Globus pallidus (tissue), 1 donor: ENCODE data around the gene CDAN1.
"Not testable (repeated sequence)": the region's sequence is repeated elsewhere in the genome, so short reads cannot be mapped to it uniquely, and the experiment has no call there.

Experiments used
- DNase-seq: peaks from one replicate; pipeline ENCODE4 v3.0.0-alpha.2; 2015; ENCODE audit warnings: low spot score

The CDAN1 gene, protein sequence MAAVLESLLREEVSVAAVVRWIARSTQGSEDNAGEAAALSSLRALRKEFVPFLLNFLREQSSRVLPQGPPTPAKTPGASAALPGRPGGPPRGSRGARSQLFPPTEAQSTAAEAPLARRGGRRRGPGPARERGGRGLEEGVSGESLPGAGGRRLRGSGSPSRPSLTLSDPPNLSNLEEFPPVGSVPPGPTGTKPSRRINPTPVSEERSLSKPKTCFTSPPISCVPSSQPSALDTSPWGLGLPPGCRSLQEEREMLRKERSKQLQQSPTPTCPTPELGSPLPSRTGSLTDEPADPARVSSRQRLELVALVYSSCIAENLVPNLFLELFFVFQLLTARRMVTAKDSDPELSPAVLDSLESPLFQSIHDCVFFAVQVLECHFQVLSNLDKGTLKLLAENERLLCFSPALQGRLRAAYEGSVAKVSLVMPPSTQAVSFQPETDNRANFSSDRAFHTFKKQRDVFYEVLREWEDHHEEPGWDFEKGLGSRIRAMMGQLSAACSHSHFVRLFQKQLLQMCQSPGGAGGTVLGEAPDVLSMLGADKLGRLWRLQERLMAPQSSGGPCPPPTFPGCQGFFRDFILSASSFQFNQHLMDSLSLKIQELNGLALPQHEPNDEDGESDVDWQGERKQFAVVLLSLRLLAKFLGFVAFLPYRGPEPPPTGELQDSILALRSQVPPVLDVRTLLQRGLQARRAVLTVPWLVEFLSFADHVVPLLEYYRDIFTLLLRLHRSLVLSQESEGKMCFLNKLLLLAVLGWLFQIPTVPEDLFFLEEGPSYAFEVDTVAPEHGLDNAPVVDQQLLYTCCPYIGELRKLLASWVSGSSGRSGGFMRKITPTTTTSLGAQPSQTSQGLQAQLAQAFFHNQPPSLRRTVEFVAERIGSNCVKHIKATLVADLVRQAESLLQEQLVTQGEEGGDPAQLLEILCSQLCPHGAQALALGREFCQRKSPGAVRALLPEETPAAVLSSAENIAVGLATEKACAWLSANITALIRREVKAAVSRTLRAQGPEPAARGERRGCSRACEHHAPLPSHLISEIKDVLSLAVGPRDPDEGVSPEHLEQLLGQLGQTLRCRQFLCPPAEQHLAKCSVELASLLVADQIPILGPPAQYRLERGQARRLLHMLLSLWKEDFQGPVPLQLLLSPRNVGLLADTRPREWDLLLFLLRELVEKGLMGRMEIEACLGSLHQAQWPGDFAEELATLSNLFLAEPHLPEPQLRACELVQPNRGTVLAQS

DNA sequence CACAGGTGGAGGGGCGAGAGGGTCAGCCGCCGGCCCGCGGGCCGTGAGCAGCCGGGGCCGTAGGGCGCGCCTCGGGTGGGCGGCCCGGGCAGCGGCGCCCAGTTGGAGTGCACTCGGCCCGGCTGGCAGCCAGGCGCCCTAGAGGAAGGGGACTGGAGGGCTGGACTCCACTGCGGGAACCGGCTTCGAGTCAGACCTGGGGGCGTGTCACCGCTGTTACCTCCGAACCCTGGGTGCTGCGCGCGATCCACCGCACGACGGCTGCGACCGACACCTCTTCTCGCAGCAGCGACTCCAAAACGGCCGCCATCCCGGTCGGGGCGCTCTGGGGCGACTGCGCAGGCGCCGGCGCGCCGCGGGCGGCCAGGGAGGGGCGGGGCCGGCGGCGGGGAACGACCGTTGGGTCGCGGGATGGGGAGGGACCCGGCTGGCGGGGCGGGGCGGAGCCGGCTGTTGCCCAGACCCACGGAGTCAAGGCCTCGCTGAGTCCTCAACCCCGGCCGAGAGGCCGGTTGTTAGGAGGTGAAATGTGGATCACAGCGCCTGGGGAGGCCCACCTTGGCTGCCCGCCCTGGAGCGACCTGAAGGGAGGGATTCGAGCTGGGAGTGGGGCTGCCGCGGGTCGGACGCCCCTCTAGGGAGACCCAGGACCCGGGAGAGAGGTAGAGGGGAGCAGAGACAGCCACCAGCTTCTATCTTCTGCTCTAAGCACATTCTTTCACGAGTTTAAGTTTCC lies at the start of gene CDAN1:
Gene CDAN1, minus strand, starts transcription at position 336 of the 736 bp plus-strand sequence. Its CDS starts 26 bp downstream, at position 310.
- peak; percentile 85 for DNase-seq

DNA sequence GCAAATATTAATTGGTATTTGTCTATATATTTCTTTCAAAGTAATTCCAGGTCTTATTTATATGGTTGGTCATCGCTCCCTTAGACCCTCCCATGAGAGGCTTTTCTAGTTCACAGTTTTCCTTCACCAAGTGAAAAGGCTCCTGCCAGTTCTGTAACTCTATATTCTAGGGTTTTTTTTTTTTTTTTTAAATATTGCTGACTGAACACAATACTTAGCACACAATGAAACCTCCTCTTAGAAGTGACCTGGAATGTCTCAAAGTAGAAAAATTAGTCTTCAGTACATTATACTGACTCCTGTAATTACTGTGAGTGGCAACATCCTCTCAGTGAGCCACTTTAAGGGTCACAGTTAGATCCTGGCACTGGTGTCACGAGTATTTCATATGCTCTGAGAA lies 48.6 kb upstream of the CDAN1 start:
- DNase-seq: no peak

DNA sequence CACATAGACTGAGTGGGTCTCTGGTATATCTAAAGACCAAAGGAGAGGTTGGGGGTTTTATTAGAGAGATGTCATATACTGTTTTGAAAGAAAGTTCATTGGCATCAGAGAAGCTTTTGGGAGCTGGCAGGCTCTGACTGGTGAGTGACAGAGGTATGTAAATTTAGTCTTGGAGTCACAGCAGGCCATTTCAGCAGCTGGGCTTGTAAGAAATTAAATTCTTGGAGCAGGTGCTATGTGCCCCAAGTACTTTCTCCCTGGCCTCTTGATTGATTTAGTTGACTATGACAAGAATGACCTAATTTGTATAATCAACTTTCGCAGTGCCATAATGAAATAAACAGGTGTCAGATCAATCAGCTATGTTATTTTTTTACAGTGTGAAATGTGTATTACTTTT lies 47.8 kb upstream of the CDAN1 start:
- DNase-seq: no peak

DNA sequence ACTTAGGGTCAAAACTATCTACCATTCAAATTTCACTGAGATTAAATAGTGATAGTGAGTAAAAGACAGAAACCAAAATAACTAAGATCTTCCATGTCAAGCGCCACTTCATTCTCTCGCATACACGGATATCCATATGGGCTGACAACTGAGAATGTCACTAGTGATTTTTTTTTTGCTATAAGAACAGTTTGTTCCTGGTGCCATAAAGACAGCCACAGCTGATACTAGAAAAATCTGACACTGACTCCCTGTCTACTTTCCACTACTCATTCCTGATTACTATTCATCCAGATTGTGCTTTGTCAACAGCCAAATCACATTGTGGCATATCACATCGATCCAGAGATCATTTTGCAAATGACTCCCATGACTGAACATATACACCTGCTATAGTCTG lies 45.8 kb upstream of the CDAN1 start:
- DNase-seq: no peak

DNA sequence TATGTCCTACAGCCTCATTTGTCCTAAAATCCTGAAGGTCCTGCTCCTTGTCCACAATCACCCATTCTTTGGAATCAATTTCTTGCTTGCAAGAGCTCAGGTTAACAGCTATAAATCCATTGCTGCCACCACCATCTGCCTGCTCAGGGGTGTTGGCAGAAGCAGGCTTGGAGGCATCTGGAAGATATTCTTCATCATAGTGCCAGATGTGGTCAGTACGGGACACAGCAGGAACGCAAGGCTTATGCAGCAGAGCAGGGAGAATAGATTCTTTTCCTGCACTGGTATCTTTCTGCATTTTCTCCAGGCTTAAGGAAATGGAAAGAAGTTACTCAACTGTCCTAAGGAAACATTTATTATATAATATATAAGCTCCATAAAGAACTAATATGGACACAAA lies 38.5 kb upstream of the CDAN1 start:
- no peak for DNase-seq

DNA sequence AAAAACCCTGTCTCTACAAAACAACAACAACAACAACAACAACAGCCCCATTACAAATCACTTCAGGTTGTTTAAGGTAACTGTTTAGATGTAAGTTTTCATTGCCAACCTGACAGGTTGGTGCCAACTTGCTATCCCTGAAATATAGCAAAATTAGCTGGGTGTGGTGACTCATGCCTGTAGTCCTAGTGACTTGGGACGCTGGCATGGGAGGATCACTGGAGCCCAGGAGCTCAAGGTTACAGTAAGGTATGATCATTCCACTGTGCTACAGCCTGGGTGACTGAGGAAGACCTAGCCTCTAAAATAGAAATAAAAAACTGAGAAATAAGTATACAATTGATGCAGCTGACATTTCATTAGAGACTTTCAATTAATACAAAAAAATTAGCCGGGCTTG lies 36.0 kb upstream of the CDAN1 start:
- no peak for DNase-seq

DNA sequence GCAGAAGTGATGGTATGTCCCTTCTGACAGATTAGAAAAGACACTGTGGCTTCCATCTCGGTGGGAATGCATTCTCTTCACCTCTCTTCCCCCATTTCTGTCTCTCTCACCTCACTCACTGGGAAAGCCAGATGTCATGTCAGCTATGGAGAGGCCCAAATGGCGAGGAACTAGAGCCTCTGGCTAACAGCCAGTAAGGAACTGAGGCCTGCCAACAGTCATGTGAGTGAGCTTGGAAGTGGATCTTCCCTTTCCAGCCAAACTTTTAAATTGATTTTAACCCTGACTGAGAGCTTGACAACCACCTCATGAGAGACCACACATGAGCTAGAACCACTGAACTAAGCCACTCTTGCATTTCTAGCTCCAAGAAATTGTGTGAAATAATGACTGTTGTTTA lies 35.2 kb upstream of the CDAN1 start:
- DNase-seq: peak; percentile 6

DNA sequence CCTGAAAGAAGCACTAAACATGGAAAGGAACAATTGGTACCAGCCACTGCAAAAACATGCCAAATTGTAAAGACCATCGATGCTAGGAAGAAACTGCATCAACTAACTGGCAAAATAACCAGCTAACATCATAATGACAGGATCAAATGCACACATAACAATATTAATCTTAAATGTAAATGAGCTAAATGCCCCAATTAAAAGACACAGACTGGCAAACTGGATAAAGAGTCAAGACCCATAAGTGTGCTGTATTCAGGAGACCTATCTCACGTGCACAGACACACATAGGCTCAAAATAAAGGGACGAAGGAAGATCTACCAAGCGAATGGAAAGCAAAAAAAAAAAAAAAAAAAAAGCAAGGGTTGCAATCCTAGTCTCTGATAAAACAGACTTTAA lies 29.2 kb upstream of the CDAN1 start:
- not testable (repeated sequence) for DNase-seq

DNA sequence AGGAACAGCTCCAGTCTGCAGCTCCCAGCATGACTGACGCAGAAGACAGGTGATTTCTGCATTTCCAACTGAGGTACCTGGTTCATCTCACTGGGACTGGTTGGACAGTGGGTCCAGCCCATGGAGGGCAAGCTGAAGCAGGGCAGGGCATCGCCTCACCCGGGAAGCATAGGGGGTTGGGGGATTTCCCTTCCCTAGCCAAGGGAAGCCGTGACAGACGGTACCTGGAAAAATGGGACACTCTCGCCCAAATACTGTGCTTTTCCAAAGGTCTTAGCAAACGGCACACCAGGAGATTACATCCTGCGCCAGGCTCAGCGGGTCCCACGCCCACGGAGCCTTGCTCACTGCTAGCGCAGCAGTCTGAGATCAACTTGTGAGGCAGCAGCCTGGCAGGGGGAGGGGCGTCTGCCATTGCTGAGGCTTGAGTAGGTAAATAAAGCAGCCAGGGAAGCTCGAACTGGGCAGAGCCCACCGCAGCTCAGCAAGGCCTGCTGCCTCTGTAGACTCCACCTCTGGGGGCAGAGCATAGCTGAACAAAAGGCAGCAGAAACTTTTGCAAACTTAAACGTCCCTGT lies 27.3 kb upstream of the CDAN1 start:
- not testable (repeated sequence) for DNase-seq

DNA sequence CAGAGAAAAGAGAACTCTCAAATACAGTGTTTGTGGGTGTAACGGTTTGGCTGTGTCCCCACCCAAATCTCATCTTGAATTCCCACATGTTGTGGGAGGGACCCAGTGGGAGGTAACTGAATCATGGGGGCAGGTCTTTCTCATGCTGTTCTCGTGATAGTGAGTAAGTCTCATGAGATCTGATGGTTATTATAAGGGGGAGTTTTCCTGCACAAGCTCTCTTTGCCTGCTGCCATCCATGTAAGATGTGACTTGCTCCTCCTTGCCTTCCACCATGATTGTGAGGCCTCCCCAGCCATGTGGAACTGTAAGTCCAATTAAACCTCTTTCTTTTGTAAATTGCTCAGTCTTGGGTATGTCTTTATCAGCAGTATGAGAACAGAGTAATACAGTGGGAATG lies 24.9 kb upstream of the CDAN1 start:
- not testable (repeated sequence) for DNase-seq

DNA sequence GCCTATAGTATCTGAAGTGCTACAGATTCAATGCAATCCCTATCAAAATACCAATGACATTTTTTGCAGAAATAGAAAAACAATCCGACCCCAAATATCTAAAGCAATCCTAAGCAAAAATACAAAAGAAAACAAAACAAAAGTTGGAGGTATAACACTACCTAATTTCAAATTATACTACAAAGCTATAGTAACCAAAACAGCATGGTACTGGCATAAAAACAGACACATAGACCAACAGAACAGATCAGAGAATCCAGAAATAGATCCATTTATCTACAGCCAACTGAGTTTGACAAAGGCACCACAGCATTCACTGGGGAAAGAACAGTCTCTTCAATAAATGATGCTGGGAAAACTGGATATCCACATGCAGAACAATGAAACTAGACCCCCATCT lies 23.8 kb upstream of the CDAN1 start:
- no peak for DNase-seq

DNA sequence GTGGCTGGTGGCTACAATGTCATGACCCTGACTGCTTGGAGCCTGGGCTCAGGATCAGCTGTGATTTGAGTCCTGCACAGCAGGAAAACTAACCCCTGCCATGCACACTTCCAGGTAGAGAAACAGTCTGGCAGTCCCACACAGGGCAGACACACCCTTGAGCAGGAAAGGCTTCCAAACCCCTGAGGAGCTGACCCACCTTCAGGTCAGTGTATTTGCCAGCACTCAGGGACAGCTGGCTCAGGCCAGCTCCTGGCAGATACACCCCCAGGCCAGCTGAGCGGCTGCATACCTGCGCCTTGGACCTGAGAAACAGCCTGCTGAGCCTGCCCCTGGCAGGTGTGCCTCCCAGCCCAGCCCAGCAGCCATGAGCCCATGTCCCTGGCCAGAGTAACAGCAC lies 22.2 kb upstream of the CDAN1 start:
- no peak for DNase-seq

DNA sequence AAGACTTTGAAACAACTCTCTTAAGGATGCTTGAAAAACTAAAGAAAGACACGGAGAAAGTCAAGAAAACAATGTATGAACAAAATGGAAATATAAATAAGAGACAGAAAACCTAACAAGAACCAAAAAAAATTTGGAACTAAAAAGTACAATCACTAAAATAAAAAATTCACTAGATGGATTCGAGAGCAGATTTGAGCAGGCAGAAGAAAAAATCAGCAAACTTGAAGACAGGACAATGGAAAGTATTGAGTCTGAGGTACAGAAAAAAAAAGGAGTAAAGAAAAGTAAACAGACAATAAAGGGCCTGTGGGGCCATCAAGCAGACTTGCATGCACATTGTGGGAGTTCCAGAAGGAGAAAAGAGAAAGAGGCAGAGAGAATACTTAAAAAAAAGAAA lies 13.4 kb upstream of the CDAN1 start:
- no peak for DNase-seq

DNA sequence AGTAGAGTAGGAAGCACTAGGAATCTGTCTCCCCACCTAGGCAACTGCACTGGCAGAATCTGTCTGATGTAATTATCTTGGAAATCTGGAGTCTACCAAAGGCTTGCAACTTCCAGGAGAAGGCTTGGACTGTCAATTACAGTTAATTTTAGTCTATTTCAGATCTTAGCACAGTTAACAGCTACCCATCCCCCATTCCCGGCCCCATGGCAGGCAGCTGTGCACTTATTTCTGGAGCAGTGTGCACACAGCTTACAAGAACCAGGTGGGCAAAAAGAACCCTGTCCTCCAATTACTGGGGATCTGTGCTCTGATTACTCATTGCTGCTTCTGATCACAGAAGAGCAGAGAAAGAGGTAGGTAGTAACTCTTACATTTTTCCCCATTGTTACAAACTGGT lies 12.3 kb upstream of the CDAN1 start:
- no peak for DNase-seq

DNA sequence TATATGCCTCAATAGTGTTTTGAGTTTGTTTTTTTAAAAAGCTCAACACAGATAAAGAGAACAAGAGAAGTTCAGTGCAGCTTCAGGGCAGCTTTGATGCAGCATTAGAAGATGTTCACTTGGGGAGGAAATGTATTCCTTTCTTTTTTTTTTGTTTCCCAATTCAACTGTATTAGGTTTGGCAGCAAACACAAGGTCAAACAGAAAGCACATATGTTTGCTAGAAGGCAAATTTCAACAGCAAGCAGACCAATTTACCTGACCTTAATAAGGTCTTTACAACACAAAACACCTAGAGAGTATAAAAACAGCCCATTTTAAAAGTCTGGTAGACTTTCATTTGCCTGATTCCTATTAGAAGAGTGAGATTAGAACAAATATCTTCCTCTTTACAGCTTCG lies 7.3 kb upstream of the CDAN1 start:
- no peak for DNase-seq

DNA sequence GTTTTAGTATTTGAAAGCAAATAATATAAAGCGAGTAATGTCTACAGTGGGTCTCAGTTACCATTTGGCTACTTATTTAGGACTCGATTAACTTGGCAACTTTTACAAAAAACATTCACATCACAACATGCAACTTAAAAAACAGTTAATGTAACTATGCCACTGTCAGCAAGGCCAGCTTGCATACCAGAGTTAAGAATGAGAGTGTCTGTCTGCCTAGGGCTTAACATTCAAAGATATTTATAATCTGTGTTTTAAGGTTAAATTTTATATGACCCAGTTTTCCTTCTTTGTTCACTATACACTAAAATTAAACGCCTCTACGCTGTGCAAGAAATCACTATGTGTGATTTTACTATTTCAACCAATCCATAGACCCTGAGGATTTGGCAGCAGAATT lies 5.2 kb upstream of the CDAN1 start:
- no peak for DNase-seq

DNA sequence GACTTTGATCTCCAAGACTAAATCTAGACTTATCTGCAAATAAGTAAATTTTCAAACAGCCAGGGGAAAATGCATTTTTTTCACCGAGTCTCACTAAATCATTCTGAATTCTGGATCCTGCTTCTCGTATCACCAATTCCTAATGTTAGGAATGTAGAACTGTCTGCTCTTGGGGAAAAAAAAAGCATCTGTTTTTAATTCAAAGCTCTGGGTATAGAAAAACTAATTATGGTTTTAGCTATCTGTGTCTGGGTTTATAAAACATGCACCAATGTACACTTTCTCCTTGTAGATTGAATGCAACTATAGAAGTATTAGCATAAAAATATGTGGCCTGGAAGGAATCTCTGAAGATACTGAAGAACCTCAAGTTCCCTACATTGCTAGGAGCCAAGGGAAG lies 4.8 kb upstream of the CDAN1 start:
- DNase-seq: no peak

DNA sequence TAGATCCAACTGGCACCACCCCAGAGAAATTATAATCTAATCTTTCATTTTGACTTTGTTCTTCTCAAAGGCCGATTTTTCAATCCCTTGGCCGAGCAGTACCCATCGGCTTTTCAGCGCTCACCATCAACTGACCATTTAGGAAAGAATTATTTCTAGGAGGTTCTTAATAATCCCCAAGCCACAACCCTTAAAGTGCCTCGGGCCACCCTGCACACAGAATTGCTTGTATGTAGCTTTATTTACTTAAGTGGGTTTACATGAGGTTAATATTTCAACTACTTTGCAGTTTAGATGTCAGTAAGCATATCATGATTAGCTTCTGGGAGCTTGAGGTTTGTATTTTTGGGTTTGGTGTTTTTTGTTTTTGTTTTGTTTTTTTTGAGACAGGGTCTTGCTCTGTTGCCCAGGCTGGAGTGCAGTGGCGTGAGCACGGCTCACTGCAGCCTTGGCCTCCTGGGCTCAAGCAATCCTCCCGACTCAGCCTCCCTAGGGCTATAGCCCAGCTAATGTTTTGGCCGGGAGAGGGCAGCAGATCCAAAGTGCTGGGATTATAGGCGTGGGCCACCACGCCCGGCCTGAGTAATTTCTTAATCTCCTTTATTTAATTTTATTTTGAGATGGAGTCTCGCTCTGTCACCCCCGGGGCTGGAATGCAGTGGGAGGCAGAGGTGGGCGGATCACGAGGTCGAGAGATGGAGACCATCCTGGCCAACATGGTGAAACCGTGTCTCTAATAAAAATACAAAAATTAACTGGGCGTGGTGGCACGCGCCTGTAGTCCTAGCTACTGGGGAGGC lies 801 bp upstream of the CDAN1 start:
- no peak for DNase-seq

DNA sequence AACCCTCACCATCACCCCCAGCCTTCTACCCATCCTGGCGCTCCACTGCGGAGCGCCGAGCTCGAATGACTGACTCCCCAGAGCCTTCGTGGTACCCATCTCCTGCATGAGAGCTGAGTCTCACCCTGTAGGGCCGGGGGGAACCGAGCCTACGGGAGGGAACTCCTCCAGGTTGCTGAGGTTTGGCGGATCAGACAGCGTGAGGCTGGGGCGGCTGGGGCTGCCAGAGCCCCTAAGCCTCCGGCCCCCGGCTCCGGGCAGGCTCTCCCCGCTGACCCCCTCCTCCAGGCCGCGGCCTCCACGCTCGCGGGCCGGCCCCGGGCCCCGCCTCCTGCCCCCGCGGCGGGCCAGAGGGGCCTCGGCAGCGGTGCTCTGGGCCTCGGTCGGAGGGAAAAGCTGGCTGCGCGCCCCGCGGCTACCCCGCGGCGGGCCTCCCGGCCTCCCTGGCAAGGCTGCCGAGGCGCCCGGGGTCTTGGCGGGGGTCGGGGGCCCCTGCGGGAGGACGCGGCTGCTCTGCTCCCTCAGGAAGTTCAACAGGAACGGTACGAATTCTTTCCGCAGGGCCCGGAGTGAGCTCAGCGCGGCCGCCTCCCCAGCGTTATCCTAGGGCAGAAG lies 643 bp downstream of the CDAN1 start:
- no peak for DNase-seq
